ENCODE data around the gene USF2.

USF2 gene

DNA sequence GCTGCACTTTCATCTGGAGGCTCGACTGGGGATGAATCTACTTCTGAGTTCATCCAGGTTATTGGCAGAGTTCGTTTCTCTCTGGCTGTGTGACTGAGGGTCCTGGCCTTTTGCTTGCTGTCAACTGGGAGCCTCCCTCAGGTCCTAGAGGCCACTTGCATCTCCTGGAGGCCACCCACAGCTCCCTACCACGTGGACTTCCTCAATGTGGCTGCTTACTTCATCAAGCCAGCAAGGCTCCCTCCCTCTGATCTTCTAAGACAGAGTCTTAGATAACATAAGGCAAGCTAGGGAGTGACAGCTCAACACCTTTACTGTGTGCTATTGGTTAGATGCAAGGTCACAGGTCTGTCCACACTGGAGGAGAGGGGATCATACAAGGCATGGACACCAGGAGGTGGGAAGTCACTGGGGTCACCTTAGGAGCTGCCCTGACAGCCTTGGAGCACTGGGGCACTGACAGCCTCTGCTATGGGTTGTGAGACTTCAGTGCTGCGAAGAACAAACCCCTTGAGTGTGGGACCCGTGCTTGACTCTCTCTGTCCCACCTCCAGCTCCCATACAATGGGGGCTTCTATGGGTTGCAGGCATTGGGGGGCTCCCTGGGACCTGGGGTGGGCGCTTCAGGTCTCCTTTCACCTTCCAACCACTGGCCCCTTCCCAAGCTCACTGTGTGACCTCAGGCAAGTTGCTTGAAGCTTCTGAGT lies 45.5 kb upstream of the USF2 start:
- TF ChIP-seq SETDB1 (IDR thresholded peaks at IDR 0.05; ENCODE audit: insufficient read length, low read length), result peak; percentile 64
- TF ChIP-seq SP3 (tag by site-specific recombination; IDR thresholded peaks at IDR 0.05), result no peak
- H3K27ac ChIP-seq (ENCODE audit: extremely low read depth, low read depth, low read length), result no peak overlapping the region
- H3K4me1 ChIP-seq (ENCODE audit: control insufficient read depth, insufficient read depth, low read length), result no peaks in the 10 kb centered on the region
- ChIA-PET CTCF (interaction anchor here (0.6 to 1.2 kb wide), 7 partner anchors 16 to 232 kb away, joined by 3 to 5 read pairs (median 3); no protein-coding TSS in a partner anchor), POLR2A (no interaction called here)
- H3K9me3 ChIP-seq (ENCODE audit: control insufficient read depth, insufficient read depth, low read depth, low read length), result no peaks in the 10 kb centered on the region
- H3K36me3 ChIP-seq (ENCODE audit: control insufficient read depth in 2 of 2, insufficient read depth in 1 of 2, low read length in 2 of 2), result no peaks in the 10 kb centered on the region
- H3K4me3 ChIP-seq (ENCODE audit: low read depth, low read length), result no peak overlapping the region

DNA sequence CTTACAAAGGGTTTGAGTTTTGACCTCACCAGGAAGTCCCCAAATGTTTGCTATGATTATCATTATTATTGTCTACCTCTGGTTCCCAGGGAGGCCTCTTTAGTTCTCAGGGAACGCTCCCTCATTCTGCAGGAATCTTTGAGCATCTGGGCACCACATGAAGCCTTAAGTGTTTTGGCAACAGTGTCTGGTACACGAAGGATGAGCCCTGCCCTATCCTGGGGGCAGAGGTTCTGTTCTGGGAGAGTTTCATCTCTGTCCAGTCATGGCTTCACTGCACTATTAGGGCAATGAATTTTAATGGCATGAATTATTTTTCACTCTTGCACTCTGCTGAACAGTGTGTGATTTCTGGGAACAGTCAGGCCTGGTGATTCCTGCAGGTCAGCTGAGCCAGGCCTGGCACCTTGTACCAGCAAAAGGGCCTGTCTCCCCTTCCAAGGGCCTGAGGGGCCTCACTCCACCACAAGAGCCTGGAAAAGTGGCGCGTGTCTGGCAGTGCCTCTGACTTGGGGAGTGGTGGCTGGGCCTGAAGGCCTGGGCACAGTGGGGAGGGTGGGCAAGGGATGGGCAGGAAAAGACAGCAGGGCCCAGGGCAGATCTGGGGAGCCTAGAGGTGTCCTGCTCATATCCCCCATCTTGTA lies 44.8 kb upstream of the USF2 start:
- ChIA-PET POLR2A (no interaction called here), CTCF (interaction anchor here (0.6 to 1.8 kb wide), 7 partner anchors 8 to 231 kb away, joined by 3 to 4 read pairs (median 3); no protein-coding TSS in a partner anchor)
- H3K27ac ChIP-seq (ENCODE audit: extremely low read depth, low read depth, low read length), result no peak overlapping the region
- TF ChIP-seq ZBTB7A (tag by site-specific recombination; IDR thresholded peaks at IDR 0.05; ENCODE audit: low read depth), result no peak
- TF ChIP-seq ZNF561 (tag by site-specific recombination; IDR thresholded peaks at IDR 0.05; ENCODE audit: borderline replicate concordance), result no peak
- TF ChIP-seq ZNF404 (tag by site-specific recombination; IDR thresholded peaks at IDR 0.05), result no peak
- TF ChIP-seq ZNF169 (tag by site-specific recombination; IDR thresholded peaks at IDR 0.05), result no peak
- TF ChIP-seq ZNF274 (IDR thresholded peaks at IDR 0.05; ENCODE audit: low read length), result no peak
- no peak for TF ChIP-seq ZNF274 (tag by site-specific recombination; IDR thresholded peaks at IDR 0.05; ENCODE audit: borderline replicate concordance)
- TF ChIP-seq ZIC2 (tag by site-specific recombination; IDR thresholded peaks at IDR 0.05), result no peak
- no peak for TF ChIP-seq ZNF157 (tag by site-specific recombination; IDR thresholded peaks at IDR 0.05)
- TF ChIP-seq ZNF2 (tag by site-specific recombination; IDR thresholded peaks at IDR 0.05), result no peak
- no peak for TF ChIP-seq ZNF645 (tag by site-specific recombination; IDR thresholded peaks at IDR 0.05)
- no peak for TF ChIP-seq ZNF155 (tag by site-specific recombination; IDR thresholded peaks at IDR 0.05)
- TF ChIP-seq, protein P1, sequence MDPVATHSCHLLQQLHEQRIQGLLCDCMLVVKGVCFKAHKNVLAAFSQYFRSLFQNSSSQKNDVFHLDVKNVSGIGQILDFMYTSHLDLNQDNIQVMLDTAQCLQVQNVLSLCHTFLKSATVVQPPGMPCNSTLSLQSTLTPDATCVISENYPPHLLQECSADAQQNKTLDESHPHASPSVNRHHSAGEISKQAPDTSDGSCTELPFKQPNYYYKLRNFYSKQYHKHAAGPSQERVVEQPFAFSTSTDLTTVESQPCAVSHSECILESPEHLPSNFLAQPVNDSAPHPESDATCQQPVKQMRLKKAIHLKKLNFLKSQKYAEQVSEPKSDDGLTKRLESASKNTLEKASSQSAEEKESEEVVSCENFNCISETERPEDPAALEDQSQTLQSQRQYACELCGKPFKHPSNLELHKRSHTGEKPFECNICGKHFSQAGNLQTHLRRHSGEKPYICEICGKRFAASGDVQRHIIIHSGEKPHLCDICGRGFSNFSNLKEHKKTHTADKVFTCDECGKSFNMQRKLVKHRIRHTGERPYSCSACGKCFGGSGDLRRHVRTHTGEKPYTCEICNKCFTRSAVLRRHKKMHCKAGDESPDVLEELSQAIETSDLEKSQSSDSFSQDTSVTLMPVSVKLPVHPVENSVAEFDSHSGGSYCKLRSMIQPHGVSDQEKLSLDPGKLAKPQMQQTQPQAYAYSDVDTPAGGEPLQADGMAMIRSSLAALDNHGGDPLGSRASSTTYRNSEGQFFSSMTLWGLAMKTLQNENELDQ (tag by site-specific recombination; IDR thresholded peaks at IDR 0.05; ENCODE audit: low read depth), result no peak
- TF ChIP-seq ZNF341 (tag by site-specific recombination; IDR thresholded peaks at IDR 0.05; ENCODE audit: low read depth), result no peak
- no peak for TF ChIP-seq ZNF747 (tag by site-specific recombination; IDR thresholded peaks at IDR 0.05)
- no peak for TF ChIP-seq TRIM28 (IDR thresholded peaks at IDR 0.05; ENCODE audit: borderline replicate concordance, low read length)
- no peak for TF ChIP-seq ZNF76 (tag by site-specific recombination; IDR thresholded peaks at IDR 0.05; ENCODE audit: borderline replicate concordance, low read depth)
- H3K4me1 ChIP-seq (ENCODE audit: control insufficient read depth, insufficient read depth, low read length), result no peaks in the 10 kb centered on the region
- no peaks in the 10 kb centered on the region for H3K9me3 ChIP-seq (ENCODE audit: control insufficient read depth, insufficient read depth, low read depth, low read length)
- H3K36me3 ChIP-seq (ENCODE audit: control insufficient read depth in 2 of 2, insufficient read depth in 1 of 2, low read length in 2 of 2), result no peaks in the 10 kb centered on the region
- no peak overlapping the region for H3K4me3 ChIP-seq (ENCODE audit: low read depth, low read length)

Measured in HEK293 (cell line).